Neural cell (in vitro differentiated cells): Measurements from ENCODE around the gene AIFM1. TPM values are rescaled to one million over a fixed set of nuclear protein-coding genes. Genes with fewer than 3 reads are reported as not detected.

Experiments
- H2AFZ ChIP-seq: fragments of 200-600, 300-800 bp; sonication (generic), shearing (Covaris generic); 2 replicates; pipeline ENCODE4 v1.6.0; 2014; ENCODE audit warnings: low read depth, mild to moderate bottlenecking, antibody characterized with exemption, low read length, moderate library complexity
- H3F3A ChIP-seq: fragments of 200-600 bp; shearing (Covaris generic); 2 replicates; pipeline ENCODE4 v1.6.1; 2016; ENCODE audit warnings: mild to moderate bottlenecking, moderate library complexity, mixed read lengths, antibody characterized with exemption, low read length; ENCODE audit not compliant: insufficient read depth, poor library complexity, severe bottlenecking
- H3K27ac ChIP-seq: fragments of 200-600, 300-800 bp; sonication (generic), shearing (Covaris generic); 2 replicates; pipeline ENCODE4 v1.5.1; 2014; ENCODE audit warnings: mild to moderate bottlenecking, low read length, moderate library complexity
- H3K27me3 ChIP-seq: fragments of 300-800, 200-600 bp; sonication (generic), shearing (Covaris generic); 2 replicates; pipeline ENCODE4 v1.6.0; 2014; ENCODE audit warnings: mild to moderate bottlenecking, low read depth, low read length, moderate library complexity; ENCODE audit not compliant: insufficient read depth
- H3K36me3 ChIP-seq: fragments of 300-800, 200-600 bp; sonication (generic), shearing (Covaris generic); 2 replicates; pipeline ENCODE4 v1.5.1; 2014; ENCODE audit warnings: mild to moderate bottlenecking, antibody characterized with exemption, low read length, moderate library complexity; ENCODE audit not compliant: insufficient read depth
- H3K4me2 ChIP-seq: fragments of 300-800, 200-600 bp; sonication (generic), shearing (Covaris generic); 2 replicates; pipeline ENCODE4 v1.6.0; 2014; ENCODE audit warnings: mild to moderate bottlenecking, low read length
- H3K4me3 ChIP-seq: fragments of 300-800, 200-600 bp; sonication (generic), shearing (Covaris generic); 2 replicates; pipeline ENCODE4 v1.5.1; 2014; ENCODE audit warnings: mild to moderate bottlenecking, low read length, moderate library complexity
- H3K79me2 ChIP-seq: fragments of 200-600 bp; shearing (Covaris generic); replicated peaks from 2 replicates; pipeline ENCODE4 v1.6.0; 2014; ENCODE audit warnings: mild to moderate bottlenecking, low read length, moderate library complexity; ENCODE audit not compliant: insufficient read depth
- H3K9ac ChIP-seq: fragments of 300-800, 200-600 bp; sonication (generic), shearing (Covaris generic); 2 replicates; pipeline ENCODE4 v1.6.1; 2016; ENCODE audit warnings: mild to moderate bottlenecking, low read length, mixed read lengths
- H3K9me2 ChIP-seq: fragments of 200-600 bp; shearing (Covaris generic); 2 replicates; pipeline ENCODE4 v1.6.1; 2016; ENCODE audit warnings: mild to moderate bottlenecking, low read length, mixed read lengths; ENCODE audit not compliant: insufficient read depth
- H3K9me3 ChIP-seq: fragments of 200-600, 300-800 bp; sonication (generic), shearing (Covaris generic); 2 replicates; pipeline ENCODE4 v1.6.1; 2016; ENCODE audit warnings: mild to moderate bottlenecking, mixed run types, low read length, moderate library complexity, mixed read lengths
- H4K20me1 ChIP-seq: fragments of 200-600 bp; shearing (Covaris generic); 2 replicates; pipeline ENCODE4 v1.6.1; 2016; ENCODE audit warnings: mild to moderate bottlenecking, mixed run types; ENCODE audit not compliant: insufficient read depth
- EP300 ChIP-seq: fragments of 450-650 bp; conservative IDR thresholded peaks from 2 replicates; pipeline ENCODE4 v1.6.1; 2014; ENCODE audit warnings: antibody characterized with exemption, mild to moderate bottlenecking, moderate library complexity; ENCODE audit not compliant: poor library complexity, severe bottlenecking
- EZH2 ChIP-seq: fragments of 200-600, 300-800 bp; shearing (Covaris generic), sonication (generic); IDR thresholded peaks from 2 replicates; pipeline ENCODE4 v1.6.1; 2014; ENCODE audit warnings: antibody characterized with exemption, low read length, borderline replicate concordance, mild to moderate bottlenecking; ENCODE audit not compliant: insufficient read depth, poor library complexity, severe bottlenecking
- MXI1 ChIP-seq: fragments of 450-650 bp; conservative IDR thresholded peaks from 2 replicates; pipeline ENCODE4 v1.6.1; 2014; ENCODE audit warnings: antibody characterized with exemption, mild to moderate bottlenecking; ENCODE audit not compliant: poor library complexity, severe bottlenecking
- POLR2AphosphoS5 ChIP-seq: IDR thresholded peaks from 2 replicates; pipeline ENCODE4 v1.6.1; 2012
- RAD21 ChIP-seq: fragments of 450-650 bp; conservative IDR thresholded peaks from 2 replicates; pipeline ENCODE4 v1.6.1; 2014; ENCODE audit warnings: antibody characterized with exemption, mild to moderate bottlenecking, moderate library complexity
- REST ChIP-seq: IDR thresholded peaks from 2 replicates; pipeline ENCODE4 v1.6.1; 2012; ENCODE audit warnings: borderline replicate concordance
- SMC3 ChIP-seq: fragments of 450-650 bp; conservative IDR thresholded peaks from 2 replicates; pipeline ENCODE4 v1.6.1; 2014; ENCODE audit warnings: antibody characterized with exemption, mild to moderate bottlenecking, moderate library complexity; ENCODE audit not compliant: poor library complexity
- TAF1 ChIP-seq: IDR thresholded peaks from 2 replicates; pipeline ENCODE4 v1.6.1; 2012; ENCODE audit warnings: low read depth
- polyA plus RNA-seq: library from polyadenylated mRNA; depleted of rRNA; stranded (reverse); fragments of >200 nt; gene quantifications from 2 replicates; pipeline ENCODE4 v1.2.3, GENCODE V29; 2014
- TF ChIP-seq, protein P1 (sequence below): fragments of 450-650 bp; IDR thresholded peaks from 2 replicates; pipeline ENCODE4 v1.5.1; 2014; ENCODE audit warnings: antibody characterized with exemption, mild to moderate bottlenecking, moderate library complexity; ENCODE audit not compliant: poor library complexity, severe bottlenecking

The AIFM1 gene
- polyA plus RNA-seq, 1 donor from 2014 or later: 24.3 TPM

DNA sequence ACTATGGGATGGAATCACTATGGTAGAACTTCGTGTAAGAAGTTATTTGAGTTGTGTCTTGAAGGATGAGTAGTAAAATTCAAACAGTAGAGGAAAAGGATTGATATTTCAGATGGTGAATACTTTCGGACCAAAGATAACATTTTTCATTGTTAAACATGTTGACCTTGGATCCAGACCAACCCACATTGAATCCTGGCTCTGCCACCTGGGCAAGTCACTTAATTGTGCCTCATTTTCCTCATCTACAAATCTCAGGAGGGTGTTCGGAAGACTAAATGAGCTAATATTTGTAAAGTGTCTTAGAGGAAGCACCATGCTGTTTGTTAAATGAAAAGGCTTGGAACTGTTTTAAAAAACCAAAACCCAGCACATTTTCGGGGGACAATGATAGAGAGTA, 1.4 kb upstream of the AIFM1 start:
- H3F3A ChIP-seq: no peaks in the 10 kb centered on the region
- TF ChIP-seq SMC3: no peak
- TF ChIP-seq TAF1: no peak
- TF ChIP-seq MXI1: no peak
- no peak for TF ChIP-seq EZH2
- no peak for TF ChIP-seq EP300
- no peak for TF ChIP-seq RAD21
- no peak overlapping the region for H3K27ac ChIP-seq
- no peak overlapping the region for H3K9ac ChIP-seq
- peaks cover 5% of the 10 kb centered on the region for H3K79me2 ChIP-seq
- H2AFZ ChIP-seq: no peak overlapping the region
- no peaks in the 10 kb centered on the region for H3K9me2 ChIP-seq
- peak overlapping the region; percentile 55 for H3K4me2 ChIP-seq
- H3K4me3 ChIP-seq: peak overlapping the region; percentile 79
- no peaks in the 10 kb centered on the region for H3K27me3 ChIP-seq
- no peaks in the 10 kb centered on the region for H3K36me3 ChIP-seq
- H4K20me1 ChIP-seq: no peaks in the 10 kb centered on the region
- H3K9me3 ChIP-seq: no peaks in the 10 kb centered on the region

DNA sequence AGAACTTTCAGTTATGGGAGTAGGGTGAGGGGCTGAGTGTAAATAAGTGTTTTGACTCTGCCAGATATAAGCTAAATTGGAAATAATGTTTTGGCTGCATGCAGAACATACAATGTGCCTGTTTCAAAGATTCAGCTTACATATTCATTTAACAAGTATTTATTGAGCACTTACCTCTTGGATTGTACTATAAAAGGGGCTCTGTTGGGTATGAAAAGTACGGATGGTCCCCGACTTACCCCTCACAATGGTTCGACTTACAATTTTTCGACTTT, 799 bp upstream of the AIFM1 start:
- Histone ChIP-seq H2AFZ (peak overlapping the region; percentile 14), H3K27ac (peak overlapping the region; percentile 44), H4K20me1 (no peaks in the 10 kb centered on the region), H3K9ac (peak overlapping the region; percentile 65), H3K36me3 (no peaks in the 10 kb centered on the region), H3K9me3 (no peaks in the 10 kb centered on the region), H3K4me3 (peak overlapping the region; percentile 79), H3F3A (no peaks in the 10 kb centered on the region), H3K27me3 (no peaks in the 10 kb centered on the region), H3K79me2 (peaks cover 5% of the 10 kb centered on the region), H3K9me2 (no peaks in the 10 kb centered on the region), H3K4me2 (peak overlapping the region; percentile 55)
- TF ChIP-seq POLR2AphosphoS5: no peak
- TF ChIP-seq RAD21: no peak
- TF ChIP-seq, protein P1, sequence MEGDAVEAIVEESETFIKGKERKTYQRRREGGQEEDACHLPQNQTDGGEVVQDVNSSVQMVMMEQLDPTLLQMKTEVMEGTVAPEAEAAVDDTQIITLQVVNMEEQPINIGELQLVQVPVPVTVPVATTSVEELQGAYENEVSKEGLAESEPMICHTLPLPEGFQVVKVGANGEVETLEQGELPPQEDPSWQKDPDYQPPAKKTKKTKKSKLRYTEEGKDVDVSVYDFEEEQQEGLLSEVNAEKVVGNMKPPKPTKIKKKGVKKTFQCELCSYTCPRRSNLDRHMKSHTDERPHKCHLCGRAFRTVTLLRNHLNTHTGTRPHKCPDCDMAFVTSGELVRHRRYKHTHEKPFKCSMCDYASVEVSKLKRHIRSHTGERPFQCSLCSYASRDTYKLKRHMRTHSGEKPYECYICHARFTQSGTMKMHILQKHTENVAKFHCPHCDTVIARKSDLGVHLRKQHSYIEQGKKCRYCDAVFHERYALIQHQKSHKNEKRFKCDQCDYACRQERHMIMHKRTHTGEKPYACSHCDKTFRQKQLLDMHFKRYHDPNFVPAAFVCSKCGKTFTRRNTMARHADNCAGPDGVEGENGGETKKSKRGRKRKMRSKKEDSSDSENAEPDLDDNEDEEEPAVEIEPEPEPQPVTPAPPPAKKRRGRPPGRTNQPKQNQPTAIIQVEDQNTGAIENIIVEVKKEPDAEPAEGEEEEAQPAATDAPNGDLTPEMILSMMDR: no peak
- no peak for TF ChIP-seq EZH2
- no peak for TF ChIP-seq MXI1
- TF ChIP-seq EP300: no peak
- no peak for TF ChIP-seq SMC3
- no peak for TF ChIP-seq REST
- TF ChIP-seq TAF1: no peak
